Activated T-cell treated with anti-CD3 and anti-CD28 coated beads, Interleukin-2, amount 50 U/mL, for 24 hours (primary cell): ENCODE measurements around the gene AFDN.
"Not testable (repeated sequence)": the region's sequence is repeated elsewhere in the genome, so short reads cannot be mapped to it uniquely, and the experiment has no call there.

ENCODE experiments used
- DNase-seq: peaks from one replicate; pipeline ENCODE4 v3.0.0-alpha.2; 2020
- H3K27ac Mint-ChIP-seq: 2 replicates; pipeline ENCODE4 v1.8.0; 2020; ENCODE audit warnings: mild to moderate bottlenecking, mixed read lengths
- H3K27me3 Mint-ChIP-seq: 2 replicates; pipeline ENCODE4 v1.8.0; 2020; ENCODE audit warnings: mixed read lengths
- H3K36me3 Mint-ChIP-seq: 2 replicates; pipeline ENCODE4 v1.8.0; 2020; ENCODE audit warnings: low read depth, mixed read lengths
- H3K4me1 Mint-ChIP-seq: 2 replicates; pipeline ENCODE4 v1.8.0; 2020; ENCODE audit warnings: low read depth, mixed read lengths
- H3K4me3 Mint-ChIP-seq: 2 replicates; pipeline ENCODE4 v1.8.0; 2020; ENCODE audit warnings: mild to moderate bottlenecking, moderate library complexity, mixed read lengths
- H3K9me3 Mint-ChIP-seq: 2 replicates; pipeline ENCODE4 v1.8.0; 2020; ENCODE audit warnings: mixed read lengths

AFDN gene

GRCh38 chr6:167993831-167994230, 167.1 kb downstream of the AFDN start:
- H3K4me1 Mint-ChIP-seq = no peaks in the 10 kb centered on the region
- H3K27me3 Mint-ChIP-seq = peaks cover 6% of the 10 kb centered on the region
- H3K27ac Mint-ChIP-seq = no peak overlapping the region
- H3K4me3 Mint-ChIP-seq = no peak overlapping the region
- H3K36me3 Mint-ChIP-seq = no peaks in the 10 kb centered on the region
- H3K9me3 Mint-ChIP-seq = no peaks in the 10 kb centered on the region
- DNase-seq = no peak

GRCh38 chr6:167995302-167995701, 168.6 kb downstream of the AFDN start:
- Mint-ChIP-seq H3K27me3 (peaks cover 6% of the 10 kb centered on the region), H3K36me3 (no peaks in the 10 kb centered on the region), H3K4me1 (no peaks in the 10 kb centered on the region), H3K27ac (no peak overlapping the region), H3K4me3 (no peak overlapping the region), H3K9me3 (no peaks in the 10 kb centered on the region)
- DNase-seq = no peak

DNA sequence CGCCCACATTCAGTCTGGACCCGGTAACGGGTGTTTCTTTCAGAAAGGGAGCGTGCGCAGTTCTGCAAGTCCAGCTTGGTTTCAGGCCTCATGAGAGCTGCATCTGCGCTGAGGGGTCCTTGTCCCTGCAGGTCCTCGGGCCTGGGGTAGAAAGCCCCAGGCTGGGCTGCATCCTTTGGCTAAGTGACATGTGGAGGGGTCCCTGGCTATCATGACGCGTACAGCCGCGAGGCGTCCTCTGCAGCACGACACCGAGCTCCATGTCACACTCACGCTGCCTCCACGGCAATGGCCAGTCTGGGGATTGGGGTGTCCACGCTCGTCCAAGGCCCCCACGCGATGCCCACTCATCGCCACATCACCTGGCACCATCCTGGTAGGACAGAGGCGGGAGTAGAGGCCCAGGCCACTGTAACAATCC, 169.0 kb downstream of the AFDN start:
- Mint-ChIP-seq H3K4me3 (no peak overlapping the region), H3K9me3 (no peaks in the 10 kb centered on the region)
- no peak for DNase-seq

DNA sequence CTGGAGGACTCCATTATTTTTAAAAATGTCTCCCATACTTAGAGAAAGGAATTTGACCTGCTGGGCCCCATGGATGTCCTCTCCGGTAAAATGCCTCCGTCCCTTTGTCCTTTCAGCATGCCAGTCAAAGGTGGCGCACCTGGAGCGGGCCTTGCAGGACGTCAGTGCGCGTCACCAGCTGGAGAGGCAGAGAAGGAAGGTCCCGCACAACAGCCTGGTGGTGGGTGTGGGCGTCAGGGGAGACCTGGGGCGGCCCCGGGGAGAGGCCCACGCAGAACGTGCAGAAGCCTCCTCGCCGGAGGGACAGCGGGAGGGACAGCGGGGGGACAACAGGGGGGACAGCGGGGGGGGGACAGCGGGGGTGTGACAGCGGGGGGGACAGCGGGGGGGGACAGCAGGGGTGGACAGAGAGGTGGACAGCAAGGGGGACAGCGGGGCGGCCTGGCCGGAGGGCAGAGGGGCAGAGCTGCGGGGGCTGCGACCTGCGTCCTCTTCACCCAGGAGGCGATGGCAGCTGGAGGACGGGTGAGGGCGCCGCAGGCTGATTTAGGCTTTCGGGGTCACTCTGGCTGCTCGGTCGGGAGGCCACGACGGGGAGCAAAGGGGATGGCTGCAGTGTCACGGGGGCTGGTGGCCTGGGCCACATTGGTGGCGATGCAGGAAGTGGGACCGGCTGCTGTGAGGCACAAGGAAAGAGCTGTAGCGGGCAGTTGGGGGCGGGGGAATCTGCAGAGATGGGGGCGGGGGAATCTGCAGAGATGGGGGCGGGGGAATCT, 169.9 kb downstream of the AFDN start:
- peaks cover 6% of the 10 kb centered on the region for H3K27me3 Mint-ChIP-seq
- H3K27ac Mint-ChIP-seq = no peak overlapping the region

More for the DNA sequence above, 169.0 kb downstream of the AFDN start:
- Mint-ChIP-seq H3K27me3 (peaks cover 6% of the 10 kb centered on the region), H3K4me1 (no peaks in the 10 kb centered on the region), H3K36me3 (no peaks in the 10 kb centered on the region), H3K27ac (no peak overlapping the region)

GRCh38 chr6:167997642-167998041, 170.9 kb downstream of the AFDN start, which contains the start of gene KIF25:
Gene KIF25 (plus strand): TSS chr6:167997671. CDS start chr6:168029586, 31,915 bp downstream.
- Mint-ChIP-seq H3K9me3 (no peaks in the 10 kb centered on the region), H3K27ac (no peak within 1 kb of the TSS), H3K36me3 (no peaks in the 10 kb centered on the region), H3K4me1 (no peaks in the 10 kb centered on the region), H3K27me3 (peaks cover 6% of the 10 kb centered on the region), H3K4me3 (no peak within 1 kb of the TSS)
- no peak for DNase-seq

More for the DNA sequence above, 169.9 kb downstream of the AFDN start:
- no peak for DNase-seq
- no peaks in the 10 kb centered on the region for H3K36me3 Mint-ChIP-seq
- H3K9me3 Mint-ChIP-seq = no peaks in the 10 kb centered on the region
- no peaks in the 10 kb centered on the region for H3K4me1 Mint-ChIP-seq
- H3K4me3 Mint-ChIP-seq = no peak overlapping the region

DNA sequence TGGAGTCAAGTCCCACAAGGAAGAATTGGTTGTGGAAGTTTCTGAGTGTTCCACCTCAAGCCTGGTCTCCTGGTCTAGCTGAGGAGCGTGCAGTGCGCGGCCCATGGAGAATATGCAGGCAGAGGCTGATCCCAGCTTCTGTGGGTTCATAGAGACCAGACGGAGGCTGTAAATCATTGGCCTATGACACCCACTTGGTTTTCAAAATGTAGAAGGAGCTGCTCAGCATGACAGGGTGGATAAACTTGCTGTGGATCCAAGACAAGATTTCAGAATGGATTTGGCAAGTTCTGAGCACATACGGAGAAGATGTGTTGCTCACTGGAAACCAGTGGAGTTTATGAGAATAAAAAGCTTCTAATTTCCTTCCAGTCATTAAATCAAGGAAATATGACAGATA, 171.5 kb downstream of the AFDN start:
- peaks cover 6% of the 10 kb centered on the region for H3K27me3 Mint-ChIP-seq
- H3K4me1 Mint-ChIP-seq = no peaks in the 10 kb centered on the region
- no peaks in the 10 kb centered on the region for H3K9me3 Mint-ChIP-seq
- no peak overlapping the region for H3K27ac Mint-ChIP-seq
- H3K36me3 Mint-ChIP-seq = no peaks in the 10 kb centered on the region
- no peak for DNase-seq
- H3K4me3 Mint-ChIP-seq = no peak overlapping the region

DNA sequence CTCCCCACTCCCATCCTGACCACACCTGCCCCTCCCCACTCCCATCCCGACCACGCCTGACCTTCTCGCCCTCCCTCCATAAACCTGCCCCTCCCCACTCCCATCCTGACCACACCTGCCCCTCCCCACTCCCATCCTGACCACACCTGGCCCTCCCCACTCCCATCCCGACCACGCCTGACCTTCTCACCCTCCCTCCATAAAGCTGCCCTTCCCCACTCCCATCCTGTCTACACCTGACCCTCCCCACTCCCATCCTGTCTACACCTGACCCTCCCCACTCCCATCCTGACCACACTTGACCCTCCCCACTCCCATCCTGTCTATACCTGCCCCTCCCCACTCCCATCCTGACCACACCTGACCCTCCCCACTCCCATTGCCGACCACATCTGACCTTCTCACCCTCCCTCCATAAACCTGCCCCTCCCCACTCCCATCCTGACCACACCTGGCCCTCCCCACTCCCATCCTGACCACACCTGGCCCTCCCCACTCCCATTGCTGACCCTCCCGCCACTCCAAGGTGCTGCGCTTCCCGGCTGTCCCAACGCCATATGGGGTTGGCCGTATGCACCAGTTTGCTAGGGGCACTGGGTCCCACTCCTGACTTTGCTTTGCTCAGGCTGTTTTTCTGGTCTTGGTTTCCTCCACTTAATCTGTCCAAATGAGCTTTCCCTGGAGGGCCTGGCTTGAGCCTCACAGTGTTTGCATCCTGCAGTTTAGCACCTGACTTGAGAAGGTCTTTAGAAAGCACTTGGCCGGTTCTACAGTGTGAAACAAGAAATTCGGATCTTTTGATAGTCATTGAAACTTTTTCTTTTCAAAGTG, 173.7 kb downstream of the AFDN start:
- Mint-ChIP-seq H3K9me3 (no peaks in the 10 kb centered on the region), H3K27me3 (peaks cover 6% of the 10 kb centered on the region), H3K27ac (no peak overlapping the region), H3K36me3 (no peaks in the 10 kb centered on the region), H3K4me3 (no peak overlapping the region), H3K4me1 (no peaks in the 10 kb centered on the region)
- no peak for DNase-seq

DNA sequence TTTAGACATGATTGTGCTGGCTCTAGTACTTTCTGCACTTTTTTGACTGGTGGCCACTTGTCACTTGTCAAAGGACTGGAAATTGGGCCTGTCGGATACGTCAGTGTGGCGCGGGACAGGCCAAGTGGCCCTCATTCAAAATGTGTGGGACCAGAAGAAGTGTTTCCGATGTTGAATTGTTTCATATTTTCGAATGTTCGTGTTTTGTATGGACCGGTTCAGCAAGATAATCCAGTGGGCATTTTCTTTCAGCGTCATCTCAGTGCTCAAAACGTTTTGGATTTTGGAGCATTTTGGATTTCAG, 174.3 kb downstream of the AFDN start:
- no peak overlapping the region for H3K27ac Mint-ChIP-seq
- no peak for DNase-seq
- no peaks in the 10 kb centered on the region for H3K36me3 Mint-ChIP-seq
- peaks cover 6% of the 10 kb centered on the region for H3K27me3 Mint-ChIP-seq
- H3K4me1 Mint-ChIP-seq = no peaks in the 10 kb centered on the region
- H3K9me3 Mint-ChIP-seq = no peaks in the 10 kb centered on the region
- H3K4me3 Mint-ChIP-seq = no peak overlapping the region

GRCh38 chr6:168001514-168001913, 174.8 kb downstream of the AFDN start:
- not testable (repeated sequence) for H3K4me1 Mint-ChIP-seq

GRCh38 chr6:168002804-168003203, 176.1 kb downstream of the AFDN start:
- Mint-ChIP-seq H3K4me1 (no peaks in the 10 kb centered on the region), H3K4me3 (no peak overlapping the region), H3K36me3 (no peaks in the 10 kb centered on the region), H3K27ac (no peak overlapping the region), H3K27me3 (peaks cover 3% of the 10 kb centered on the region), H3K9me3 (no peaks in the 10 kb centered on the region)
- DNase-seq = no peak

More at GRCh38 chr6:168001514-168001913, 174.8 kb downstream of the AFDN start:
- not testable (repeated sequence) for H3K4me3 Mint-ChIP-seq, H3K36me3 Mint-ChIP-seq, H3K9me3 Mint-ChIP-seq, H3K27ac Mint-ChIP-seq, DNase-seq, H3K27me3 Mint-ChIP-seq

DNA sequence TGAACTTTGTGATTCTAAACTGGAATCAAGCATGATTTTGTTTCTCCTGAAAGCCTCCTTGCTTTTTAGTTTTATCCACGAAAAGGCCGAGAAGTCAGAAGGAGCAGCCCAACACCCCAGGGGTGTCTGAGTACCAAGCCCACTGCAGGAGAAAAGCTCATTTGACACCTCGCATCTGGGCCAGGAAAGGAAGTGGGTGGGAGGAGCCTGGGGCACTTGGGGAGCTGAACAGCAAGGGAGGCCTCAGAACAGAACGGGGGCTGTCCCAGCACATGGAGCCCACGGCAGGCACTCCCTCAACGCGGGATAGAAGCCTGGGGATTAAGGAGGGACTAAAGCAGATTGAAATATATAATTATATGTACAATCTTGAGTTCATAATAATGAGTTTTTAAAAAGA, 177.3 kb downstream of the AFDN start:
- Mint-ChIP-seq H3K27ac (no peak overlapping the region), H3K4me1 (no peaks in the 10 kb centered on the region), H3K9me3 (no peaks in the 10 kb centered on the region), H3K4me3 (no peak overlapping the region), H3K36me3 (no peaks in the 10 kb centered on the region), H3K27me3 (no peaks in the 10 kb centered on the region)
- DNase-seq = no peak

DNA sequence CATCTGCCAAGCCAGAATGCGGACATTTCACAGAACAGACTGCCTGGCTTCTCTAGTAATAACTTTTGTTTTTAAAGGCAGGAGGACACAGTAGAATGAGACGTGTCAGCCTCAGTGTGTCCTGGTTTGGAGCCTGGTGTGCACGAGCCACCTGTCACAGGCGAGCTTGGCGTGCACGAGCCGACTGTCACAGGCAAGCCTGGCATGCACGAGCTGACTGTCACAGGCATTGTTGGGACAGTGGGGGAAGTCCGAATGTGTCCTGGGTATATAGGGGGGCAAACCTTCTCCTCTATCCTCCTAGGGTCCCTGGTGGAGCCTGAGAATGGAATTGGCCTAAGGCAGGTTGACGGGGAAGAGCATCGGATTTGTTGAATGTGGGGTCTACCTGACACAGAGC, 178.2 kb downstream of the AFDN start:
- no peak overlapping the region for H3K4me3 Mint-ChIP-seq
- H3K27ac Mint-ChIP-seq = no peak overlapping the region
- no peaks in the 10 kb centered on the region for H3K27me3 Mint-ChIP-seq
- no peak for DNase-seq
- H3K36me3 Mint-ChIP-seq = no peaks in the 10 kb centered on the region
- no peaks in the 10 kb centered on the region for H3K4me1 Mint-ChIP-seq
- H3K9me3 Mint-ChIP-seq = peaks cover 7% of the 10 kb centered on the region

- no peaks in the 10 kb centered on the region for H3K27me3 Mint-ChIP-seq
- H3K27ac Mint-ChIP-seq = no peak overlapping the region
Observed at GRCh38 chr6:168005796-168006195, 179.1 kb downstream of the AFDN start.

GRCh38 chr6:168007592-168008338, 181.1 kb downstream of the AFDN start:
- no peaks in the 10 kb centered on the region for H3K36me3 Mint-ChIP-seq
- DNase-seq = no peak
- H3K4me3 Mint-ChIP-seq = no peak overlapping the region
- H3K27ac Mint-ChIP-seq = no peak overlapping the region
- no peaks in the 10 kb centered on the region for H3K27me3 Mint-ChIP-seq
- peaks cover 27% of the 10 kb centered on the region for H3K9me3 Mint-ChIP-seq
- H3K4me1 Mint-ChIP-seq = no peaks in the 10 kb centered on the region

More at GRCh38 chr6:168005796-168006195, 179.1 kb downstream of the AFDN start:
- DNase-seq = no peak
- H3K9me3 Mint-ChIP-seq = peaks cover 13% of the 10 kb centered on the region
- no peaks in the 10 kb centered on the region for H3K4me1 Mint-ChIP-seq
- no peak overlapping the region for H3K4me3 Mint-ChIP-seq
- no peaks in the 10 kb centered on the region for H3K36me3 Mint-ChIP-seq
